ENCODE data around the gene CYSLTR2.

The CYSLTR2 gene

GRCh38 chr13:48712141-48712540 lies 58.4 kb downstream of the CYSLTR2 start:
- DNase-seq (ENCODE audit: low read depth) = no peak
- no peak overlapping the region for H3K4me3 ChIP-seq (ENCODE audit: low read depth, low read length)
- no peak for TF ChIP-seq CTCF (IDR thresholded peaks at IDR 0.05; ENCODE audit: insufficient read depth, low read depth, low read length, missing control alignments)

- TF ChIP-seq CTCF (IDR thresholded peaks at IDR 0.05; ENCODE audit: insufficient read depth, low read depth, low read length, missing control alignments) = no peak
- no peak for DNase-seq (ENCODE audit: low read depth)
- H3K4me3 ChIP-seq (ENCODE audit: low read depth, low read length) = no peak overlapping the region
Measured at GRCh38 chr13:48715977-48716376, 62.2 kb downstream of the CYSLTR2 start.

GRCh38 chr13:48720621-48721020 lies 66.9 kb downstream of the CYSLTR2 start:
- no peak for TF ChIP-seq CTCF (IDR thresholded peaks at IDR 0.05; ENCODE audit: insufficient read depth, low read depth, low read length, missing control alignments)
- no peak overlapping the region for H3K4me3 ChIP-seq (ENCODE audit: low read depth, low read length)
- DNase-seq (ENCODE audit: low read depth) = no peak

- H3K4me3 ChIP-seq (ENCODE audit: low read depth, low read length) = no peak overlapping the region
- no peak for TF ChIP-seq CTCF (IDR thresholded peaks at IDR 0.05; ENCODE audit: insufficient read depth, low read depth, low read length, missing control alignments)
Measured at GRCh38 chr13:48723168-48723567, 69.4 kb downstream of the CYSLTR2 start.

GRCh38 chr13:48725271-48725670 lies 71.5 kb downstream of the CYSLTR2 start:
- H3K4me3 ChIP-seq (ENCODE audit: low read depth, low read length) = no peak overlapping the region
- TF ChIP-seq CTCF (IDR thresholded peaks at IDR 0.05; ENCODE audit: insufficient read depth, low read depth, low read length, missing control alignments) = no peak
- DNase-seq (ENCODE audit: low read depth) = no peak

More at GRCh38 chr13:48723168-48723567, 69.4 kb downstream of the CYSLTR2 start:
- no peak for DNase-seq (ENCODE audit: low read depth)

GRCh38 chr13:48726711-48727110 lies 73.0 kb downstream of the CYSLTR2 start:
- TF ChIP-seq CTCF (IDR thresholded peaks at IDR 0.05; ENCODE audit: insufficient read depth, low read depth, low read length, missing control alignments) = no peak
- no peak for DNase-seq (ENCODE audit: low read depth)
- no peak overlapping the region for H3K4me3 ChIP-seq (ENCODE audit: low read depth, low read length)

GRCh38 chr13:48727241-48728011 lies 73.7 kb downstream of the CYSLTR2 start:
- peak; percentile 46 for DNase-seq (ENCODE audit: low read depth)
- H3K4me3 ChIP-seq (ENCODE audit: low read depth, low read length) = no peak overlapping the region
- no peak for TF ChIP-seq CTCF (IDR thresholded peaks at IDR 0.05; ENCODE audit: insufficient read depth, low read depth, low read length, missing control alignments)

All from GM12865 (cell line).